Psoas muscle (tissue), 8 donors: ENCODE results near the gene MZF1. TPM values are rescaled to one million over a fixed set of nuclear protein-coding genes. Genes with fewer than 3 reads are reported as not detected.
"Not testable (repeated sequence)": the region's sequence is repeated elsewhere in the genome, so short reads cannot be mapped to it uniquely, and the experiment has no call there.

Experiments used
- ATAC-seq, 4 donors: fragments of 200-7000 bp; cut with Tn5 transposase; one replicate each; pipeline ENCODE4 v1.9.1; 2020; ENCODE audit warnings: moderate library complexity in 3 of 4, mild to moderate bottlenecking in 2 of 4
- DNase-seq, 2 donors: peaks; one replicate each; pipeline ENCODE4 v3.0.0-alpha.2; 2020
- H3K27ac ChIP-seq: fragments of 200-600 bp; one replicate; pipeline ENCODE4 v1.8.0; 2022
- H3K27me3 ChIP-seq, 3 donors: fragments of 200-600 bp in 1 of 3; one replicate each; pipeline versions ENCODE4 v1.6.1 to v1.8.0; 2013 to 2022; ENCODE audit warnings: low read length in 2 of 3, mild to moderate bottlenecking in 2 of 3, moderate library complexity in 1 of 3; ENCODE audit not compliant: insufficient read depth in 3 of 3
- H3K36me3 ChIP-seq, 2 donors: fragments of 200-600 bp in 1 of 2; one replicate each; pipeline versions ENCODE4 v1.6.1 to v1.8.0; 2013 to 2022; ENCODE audit warnings: low read depth in 1 of 2, mild to moderate bottlenecking in 1 of 2, moderate library complexity in 1 of 2; ENCODE audit not compliant: insufficient read depth in 1 of 2
- H3K4me1 ChIP-seq: fragments of 200-600 bp; one replicate; pipeline ENCODE4 v1.8.0; 2022
- H3K4me3 ChIP-seq: fragments of 200-600 bp; one replicate; pipeline ENCODE4 v1.8.0; 2022; ENCODE audit warnings: mild to moderate bottlenecking
- H3K9me3 ChIP-seq: fragments of 200-600 bp; one replicate; pipeline ENCODE4 v1.8.0; 2022
- WGBS, 3 donors: extraction: QIAGEN DNeasy Blood & Tissue Kit; methylation state at CpG; one replicate each; pipeline versions ENCODE4 v1.1.6 to v1.1.7; 2013; 5-methylcytosine and 5-hydroxymethylcytosine counted together
- intact Hi-C, 2 donors: fragments of 100-400 bp; cut with DNase I; formaldehyde crosslinking; loops; one replicate each; pipeline versions ENCODE4 v1.11.0 to v1.14.2; 2022
- polyA plus RNA-seq, 3 donors: library from polyadenylated mRNA; stranded (reverse); fragments of 200-250 nt; gene quantifications; one replicate each; pipeline ENCODE4 v1.2.3, GENCODE V29; 2013
- total RNA-seq, 4 donors: library from RNA; stranded (reverse); fragmentation: NEBNext Ultra II Directional in 2 of 4; extraction: Animal tissue kit (Norgen Biotek cat#: 25700) in 2 of 4; gene quantifications; one replicate each; pipeline versions ENCODE4 v1.2.1 to v1.2.4, GENCODE V29; 2021 to 2023
- TF ChIP-seq, protein P1 (sequence below): fragments of 200-600 bp; IDR thresholded peaks from one replicate; pipeline ENCODE4 v1.8.0; 2022; ENCODE audit warnings: antibody characterized with exemption
- donor health status: healthy with polysubstance abuse.
- donor health status: DM: no; HTN: no; CAD: no; lungs with moderate emphysema.
- donor health status: Bipolar disorder and iron deficiency.
- donor health status: healthy.
- donor health status: DM: yes; HTN: yes; CAD: no.
- donor health status: DM: no; HTN: no; CAD: no.
- donor health status: DM: no; HTN: no; CAD: no.
- donor health status: DM: yes; HTN: yes; CAD: no.

The MZF1 gene
- total and polyA plus RNA-seq, 7 donors, result 5.0 to 13.0 (median 9.3) TPM

DNA sequence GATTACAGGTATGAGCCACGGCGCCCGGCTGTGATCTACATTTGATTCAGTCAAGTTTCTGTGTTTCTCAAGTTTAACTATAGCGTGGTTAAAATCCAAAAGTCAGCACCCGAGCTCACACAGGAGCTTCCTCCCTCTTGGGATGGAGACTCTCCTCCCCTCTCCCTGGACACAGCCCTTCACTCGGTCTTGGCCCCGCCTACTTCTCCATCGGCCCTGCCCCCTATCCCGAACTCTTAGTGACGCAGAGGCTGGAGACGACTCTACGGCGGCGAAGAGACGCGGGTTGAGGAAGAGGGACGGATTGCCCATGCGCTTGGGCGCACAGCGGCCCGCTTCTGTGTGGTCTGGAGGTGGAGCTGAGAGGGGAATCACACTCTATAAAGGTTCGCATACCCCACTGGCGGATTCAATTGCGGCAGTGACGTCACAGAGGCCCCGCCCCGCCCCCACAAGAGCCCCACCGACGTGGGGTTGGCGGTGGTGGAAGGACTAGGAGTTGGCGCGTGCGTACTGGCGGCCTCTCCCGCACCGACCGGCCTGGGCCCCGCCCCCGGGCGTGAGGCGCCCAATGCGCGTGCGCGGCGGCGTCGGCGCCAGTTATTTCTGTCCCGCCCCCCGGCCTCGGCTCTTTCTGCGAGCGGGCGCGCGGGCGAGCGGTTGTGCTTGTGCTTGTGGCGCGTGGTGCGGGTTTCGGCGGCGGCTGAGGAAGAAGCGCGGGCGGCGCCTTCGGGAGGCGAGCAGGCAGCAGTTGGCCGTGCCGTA lies 29.1 kb downstream of the MZF1 start, which contains the start of gene TRIM28:
TSS of gene TRIM28 (plus strand) at position 239 of the 765 bp plus-strand sequence. CDS start 694 bp downstream, outside the sequence.
- H3K4me1 ChIP-seq, result peaks cover 20% of the 10 kb centered on the region
- peaks cover 14 to 38% of the 10 kb centered on the region in 2 donors for H3K36me3 ChIP-seq
- no peaks in the 10 kb centered on the region for H3K9me3 ChIP-seq
- peak within 1 kb of the TSS; percentile 97 for H3K27ac ChIP-seq
- intact Hi-C loops, result loop anchor here in 1 of 2 donors (2.0 kb wide), 1 partner anchor 23 kb away; no protein-coding TSS in a partner anchor
- peaks cover 0 to 7% (median 0%) of the 10 kb centered on the region in 3 donors for H3K27me3 ChIP-seq
- peak; percentile 94 to 96 (median 96) for ATAC-seq
- 0 to 1% (median 0%) methylated on average over 54 to 73 of the region's 73 CpGs for WGBS, 3 donors
- TF ChIP-seq, protein P1, sequence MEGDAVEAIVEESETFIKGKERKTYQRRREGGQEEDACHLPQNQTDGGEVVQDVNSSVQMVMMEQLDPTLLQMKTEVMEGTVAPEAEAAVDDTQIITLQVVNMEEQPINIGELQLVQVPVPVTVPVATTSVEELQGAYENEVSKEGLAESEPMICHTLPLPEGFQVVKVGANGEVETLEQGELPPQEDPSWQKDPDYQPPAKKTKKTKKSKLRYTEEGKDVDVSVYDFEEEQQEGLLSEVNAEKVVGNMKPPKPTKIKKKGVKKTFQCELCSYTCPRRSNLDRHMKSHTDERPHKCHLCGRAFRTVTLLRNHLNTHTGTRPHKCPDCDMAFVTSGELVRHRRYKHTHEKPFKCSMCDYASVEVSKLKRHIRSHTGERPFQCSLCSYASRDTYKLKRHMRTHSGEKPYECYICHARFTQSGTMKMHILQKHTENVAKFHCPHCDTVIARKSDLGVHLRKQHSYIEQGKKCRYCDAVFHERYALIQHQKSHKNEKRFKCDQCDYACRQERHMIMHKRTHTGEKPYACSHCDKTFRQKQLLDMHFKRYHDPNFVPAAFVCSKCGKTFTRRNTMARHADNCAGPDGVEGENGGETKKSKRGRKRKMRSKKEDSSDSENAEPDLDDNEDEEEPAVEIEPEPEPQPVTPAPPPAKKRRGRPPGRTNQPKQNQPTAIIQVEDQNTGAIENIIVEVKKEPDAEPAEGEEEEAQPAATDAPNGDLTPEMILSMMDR, result no peak
- DNase-seq, result peak; percentile 98 to 99
- peak within 1 kb of the TSS; percentile 95 for H3K4me3 ChIP-seq

DNA sequence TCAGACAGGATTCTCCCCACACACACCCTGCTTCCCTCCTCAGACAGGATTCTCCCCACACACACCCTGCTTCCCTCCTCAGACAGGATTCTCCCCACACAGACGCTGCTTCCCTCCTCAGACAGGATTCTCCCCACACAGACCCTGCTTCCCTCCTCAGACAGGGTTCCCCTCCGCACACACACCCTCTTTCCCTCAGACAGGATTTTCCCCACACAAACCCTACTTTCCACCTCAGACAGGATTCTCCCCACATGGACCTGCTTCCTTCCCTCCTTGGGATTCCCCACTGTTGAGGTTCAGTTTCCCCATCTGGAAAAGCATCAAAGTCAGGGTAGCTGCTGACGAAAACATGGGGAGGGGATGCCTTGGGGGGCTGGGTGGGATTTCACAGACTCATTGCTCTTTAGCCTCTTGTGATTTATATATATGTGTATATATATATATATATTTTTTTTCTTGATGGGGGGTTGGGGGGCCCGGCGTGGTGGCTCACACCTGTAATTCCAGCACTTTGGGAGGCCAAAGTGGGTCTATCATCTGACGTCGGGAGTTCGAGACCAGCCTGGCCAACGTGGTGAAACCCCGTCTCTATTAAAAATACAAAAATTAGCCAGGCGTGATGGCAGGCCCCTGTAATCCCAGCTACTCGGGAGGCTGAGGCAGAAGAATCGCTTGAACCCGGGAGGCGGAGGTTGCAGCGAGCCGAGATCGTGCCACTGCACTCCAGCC lies 30.3 kb downstream of the MZF1 start:
- Histone ChIP-seq H3K27me3 (peaks cover 0 to 14% (median 11%) of the 10 kb centered on the region in 3 donors), H3K27ac (peak overlapping the region; percentile 97), H3K4me3 (peak overlapping the region; percentile 95), H3K36me3 (peaks cover 6 to 26% of the 10 kb centered on the region in 2 donors), H3K4me1 (peaks cover 20% of the 10 kb centered on the region)
- not testable (repeated sequence) for H3K9me3 ChIP-seq, DNase-seq, ATAC-seq
- intact Hi-C loops, result loop anchor here in 1 of 2 donors (2.0 kb wide), 1 partner anchor 22 kb away; no protein-coding TSS in a partner anchor
- WGBS, 3 donors, result 76 to 78% (median 76%) methylated on average over 16 to 18 of the region's 18 CpGs

DNA sequence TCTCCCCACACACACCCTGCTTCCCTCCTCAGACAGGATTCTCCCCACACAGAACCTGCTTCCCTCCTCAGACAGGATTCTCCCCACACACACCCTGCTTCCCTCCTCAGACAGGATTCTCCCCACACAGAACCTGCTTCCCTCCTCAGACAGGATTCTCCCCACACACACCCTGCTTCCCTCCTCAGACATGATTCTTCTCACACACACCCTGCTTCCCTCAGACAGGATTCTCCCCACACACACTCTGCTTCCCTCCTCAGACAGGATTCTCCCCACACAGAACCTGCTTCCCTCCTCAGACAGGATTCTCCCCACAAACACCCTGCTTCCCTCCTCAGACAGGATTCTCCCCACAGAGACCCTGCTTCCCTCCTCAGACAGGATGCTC lies 34.0 kb downstream of the MZF1 start:
- H3K4me3 ChIP-seq, ATAC-seq, H3K4me1 ChIP-seq, H3K27ac ChIP-seq, intact Hi-C loops, H3K9me3 ChIP-seq, DNase-seq, H3K36me3 ChIP-seq: not testable (repeated sequence)
- peaks cover 0 to 14% (median 13%) of the 10 kb centered on the region in 3 donors for H3K27me3 ChIP-seq

DNA sequence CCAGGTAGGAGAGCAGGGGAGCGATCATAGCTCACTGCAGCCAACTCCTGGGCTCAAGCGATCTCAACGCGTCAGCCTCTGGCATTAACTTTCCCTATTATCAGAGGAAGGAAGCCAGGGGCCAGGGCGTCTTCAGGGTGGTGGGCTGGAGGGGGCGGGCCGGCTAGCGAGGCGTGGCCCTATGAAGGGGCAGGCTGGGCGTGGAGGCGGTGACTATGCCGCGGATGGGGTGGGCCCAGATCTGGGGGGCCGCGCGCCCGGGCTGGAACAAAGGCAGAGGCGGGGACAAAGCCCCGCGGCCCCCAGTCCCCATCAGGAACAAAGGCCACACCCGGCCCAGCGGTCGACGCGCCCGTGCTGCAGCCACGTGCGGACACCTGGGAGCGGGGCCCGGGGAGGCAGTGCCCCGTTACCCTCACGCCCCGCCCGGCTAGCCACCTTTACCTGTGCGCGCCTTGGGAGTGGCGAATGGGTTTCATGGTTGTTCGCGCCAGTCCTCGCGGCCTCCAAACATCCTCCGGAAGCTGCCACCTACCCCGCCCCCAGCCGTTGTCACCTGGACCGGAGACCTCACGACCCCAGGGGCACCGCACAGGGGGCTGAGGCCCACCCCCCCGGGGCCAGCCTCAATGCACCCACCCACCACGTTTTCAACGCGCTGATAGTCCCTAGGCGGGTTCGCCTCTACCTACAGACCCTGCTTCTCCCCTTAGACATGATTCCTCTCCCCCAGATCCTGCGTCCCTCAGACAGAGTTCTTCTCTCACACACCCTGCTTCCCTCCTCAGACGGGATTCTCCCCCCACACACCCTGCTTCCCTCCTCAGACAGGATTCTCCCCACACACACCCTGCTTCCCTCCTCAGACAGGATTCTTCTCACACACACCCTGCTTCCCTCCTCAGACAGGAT lies 34.6 kb downstream of the MZF1 start:
- Histone ChIP-seq H3K4me3 (peak overlapping the region; percentile 45), H3K9me3 (no peaks in the 10 kb centered on the region), H3K36me3 (no peaks in the 10 kb centered on the region), H3K4me1 (no peaks in the 10 kb centered on the region), H3K27me3 (peaks cover 0 to 14% (median 13%) of the 10 kb centered on the region in 3 donors), H3K27ac (no peak overlapping the region)
- no peak for DNase-seq
- intact Hi-C loops, result no loop called here
- TF ChIP-seq, protein P1, result no peak
- 2 to 3% (median 2%) methylated on average over 38 to 55 of the region's 55 CpGs for WGBS, 3 donors
- ATAC-seq, result peak in 3 of 4 donors; percentile 19 to 39 (median 19)
